ENCODE measurements around the gene NACC2. TPM values are rescaled to one million over a fixed set of nuclear protein-coding genes. Genes with fewer than 3 reads are reported as not detected.

The NACC2 gene
- total and polyA plus RNA-seq, 7 donors: 8.5 to 33.5 (median 18.4) TPM

DNA sequence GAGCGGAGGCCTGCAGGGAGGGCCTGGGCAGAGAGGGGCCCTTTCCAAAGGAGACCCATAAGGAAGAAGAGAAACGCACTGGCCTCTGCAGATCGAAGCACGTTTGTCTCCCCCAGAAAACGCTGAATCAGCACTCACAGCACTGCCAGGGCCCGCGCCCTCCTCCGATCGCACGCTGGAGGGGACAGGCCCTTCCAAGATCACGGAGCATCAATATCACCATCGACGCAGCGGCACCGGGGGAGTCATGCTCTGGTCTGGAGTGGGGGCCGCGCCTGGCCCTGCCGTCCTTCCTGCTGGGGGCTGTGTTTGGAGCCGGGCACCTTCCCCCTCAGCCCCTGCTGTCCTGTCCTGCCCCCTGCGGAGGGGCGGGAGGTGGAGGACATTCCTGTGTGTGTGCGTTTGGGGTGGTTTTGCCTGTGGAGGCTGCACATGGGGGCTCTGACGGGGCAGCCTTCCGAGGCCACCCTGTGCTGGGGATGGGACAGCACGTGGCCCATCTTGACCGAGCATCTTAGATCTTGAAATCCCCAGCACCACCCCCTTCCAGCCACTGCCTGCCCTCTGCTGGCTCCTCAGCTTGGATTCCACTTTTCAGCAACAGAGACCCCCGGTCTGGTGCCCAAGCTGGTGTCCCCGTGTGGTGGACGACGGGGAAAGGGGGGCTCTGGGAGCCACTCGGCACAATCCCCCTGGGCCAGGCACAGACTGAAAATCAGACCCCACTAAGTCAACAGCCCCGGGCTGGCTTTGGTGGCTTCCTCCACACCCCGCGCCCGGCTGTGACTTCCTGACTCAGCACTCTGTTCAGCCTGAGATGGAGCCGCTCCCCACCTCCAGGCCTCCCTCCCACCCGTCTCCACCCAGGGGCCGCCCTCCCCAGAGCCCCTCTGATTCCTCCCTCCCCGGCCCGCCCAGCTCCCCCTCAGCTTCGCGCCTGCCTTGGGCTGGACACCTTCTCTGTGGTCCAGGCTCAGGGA lies 15.3 kb upstream of the NACC2 start:
- Histone ChIP-seq H3K4me3 (peak overlapping the region; percentile 55), H3K27me3 (ENCODE audit: insufficient read depth in 3 of 3, low read length in 2 of 3) (no peaks in the 10 kb centered on the region), H3K4me1 (peaks cover 37% of the 10 kb centered on the region), H3K36me3 (ENCODE audit: insufficient read depth in 1 of 2, low read depth in 1 of 2) (peaks cover 0 to 20% of the 10 kb centered on the region in 2 donors), H3K9me3 (no peaks in the 10 kb centered on the region), H3K27ac (peak overlapping the region; percentile 70)
- intact Hi-C loops (cut with DNase I): no loop called here
- DNase-seq: no peak
- TF ChIP-seq, protein P1, sequence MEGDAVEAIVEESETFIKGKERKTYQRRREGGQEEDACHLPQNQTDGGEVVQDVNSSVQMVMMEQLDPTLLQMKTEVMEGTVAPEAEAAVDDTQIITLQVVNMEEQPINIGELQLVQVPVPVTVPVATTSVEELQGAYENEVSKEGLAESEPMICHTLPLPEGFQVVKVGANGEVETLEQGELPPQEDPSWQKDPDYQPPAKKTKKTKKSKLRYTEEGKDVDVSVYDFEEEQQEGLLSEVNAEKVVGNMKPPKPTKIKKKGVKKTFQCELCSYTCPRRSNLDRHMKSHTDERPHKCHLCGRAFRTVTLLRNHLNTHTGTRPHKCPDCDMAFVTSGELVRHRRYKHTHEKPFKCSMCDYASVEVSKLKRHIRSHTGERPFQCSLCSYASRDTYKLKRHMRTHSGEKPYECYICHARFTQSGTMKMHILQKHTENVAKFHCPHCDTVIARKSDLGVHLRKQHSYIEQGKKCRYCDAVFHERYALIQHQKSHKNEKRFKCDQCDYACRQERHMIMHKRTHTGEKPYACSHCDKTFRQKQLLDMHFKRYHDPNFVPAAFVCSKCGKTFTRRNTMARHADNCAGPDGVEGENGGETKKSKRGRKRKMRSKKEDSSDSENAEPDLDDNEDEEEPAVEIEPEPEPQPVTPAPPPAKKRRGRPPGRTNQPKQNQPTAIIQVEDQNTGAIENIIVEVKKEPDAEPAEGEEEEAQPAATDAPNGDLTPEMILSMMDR (IDR thresholded peaks at IDR 0.05): no peak
- WGBS, 3 donors: 34 to 39% (median 39%) methylated on average over 40 to 42 of the region's 42 CpGs
- ATAC-seq: peak in 1 of 4 donors; percentile 2

DNA sequence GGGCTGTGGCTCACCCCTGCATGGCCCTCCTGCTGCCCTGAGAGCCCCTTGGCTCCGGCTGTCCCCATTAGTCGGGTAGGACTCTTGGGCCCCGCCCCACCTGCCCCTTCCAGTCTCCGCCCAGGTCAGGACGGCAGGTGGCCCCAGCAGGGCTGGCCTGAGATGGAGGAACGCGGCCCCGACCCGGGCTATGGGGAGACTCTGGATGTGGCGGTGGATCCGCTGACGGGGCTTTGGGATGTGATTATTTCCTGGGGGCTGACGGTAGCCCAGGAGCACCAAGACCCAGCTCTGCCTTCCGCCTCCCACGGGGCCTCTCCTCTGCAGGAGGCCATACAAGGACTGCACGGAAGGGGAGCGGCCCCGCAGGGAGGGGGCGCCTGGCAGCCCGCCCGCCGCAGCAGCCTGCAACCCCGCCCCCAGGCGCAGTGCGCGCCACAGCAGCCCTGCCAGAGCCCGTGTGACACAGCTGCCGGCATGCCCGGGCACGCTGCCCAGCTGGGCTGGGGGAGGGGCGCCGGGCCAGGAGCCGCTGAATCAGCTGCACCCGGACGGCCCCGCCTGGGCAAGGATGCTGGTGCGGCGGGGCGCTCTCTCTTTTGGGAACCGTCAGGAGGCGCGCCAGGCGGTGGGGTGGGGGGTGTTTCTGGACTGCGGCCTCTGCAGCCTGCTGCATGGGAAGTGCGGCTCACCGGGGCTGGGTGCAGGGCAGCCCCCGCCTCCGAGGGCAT lies 14.4 kb upstream of the NACC2 start:
- H3K27ac ChIP-seq: peak overlapping the region; percentile 70
- TF ChIP-seq, protein P1 (IDR thresholded peaks at IDR 0.05): no peak
- peak overlapping the region; percentile 55 for H3K4me3 ChIP-seq
- DNase-seq: peak; percentile 96
- intact Hi-C loops (cut with DNase I): no loop called here
- 1 to 2% (median 2%) methylated on average over 30 to 48 of the region's 48 CpGs for WGBS, 3 donors
- H3K36me3 ChIP-seq (ENCODE audit: insufficient read depth in 1 of 2, low read depth in 1 of 2): peaks cover 0 to 14% of the 10 kb centered on the region in 2 donors
- no peaks in the 10 kb centered on the region for H3K9me3 ChIP-seq
- no peaks in the 10 kb centered on the region for H3K27me3 ChIP-seq (ENCODE audit: insufficient read depth in 3 of 3, low read length in 2 of 3)
- ATAC-seq: peak; percentile 87 to 89 (median 88)
- H3K4me1 ChIP-seq: peaks cover 46% of the 10 kb centered on the region

DNA sequence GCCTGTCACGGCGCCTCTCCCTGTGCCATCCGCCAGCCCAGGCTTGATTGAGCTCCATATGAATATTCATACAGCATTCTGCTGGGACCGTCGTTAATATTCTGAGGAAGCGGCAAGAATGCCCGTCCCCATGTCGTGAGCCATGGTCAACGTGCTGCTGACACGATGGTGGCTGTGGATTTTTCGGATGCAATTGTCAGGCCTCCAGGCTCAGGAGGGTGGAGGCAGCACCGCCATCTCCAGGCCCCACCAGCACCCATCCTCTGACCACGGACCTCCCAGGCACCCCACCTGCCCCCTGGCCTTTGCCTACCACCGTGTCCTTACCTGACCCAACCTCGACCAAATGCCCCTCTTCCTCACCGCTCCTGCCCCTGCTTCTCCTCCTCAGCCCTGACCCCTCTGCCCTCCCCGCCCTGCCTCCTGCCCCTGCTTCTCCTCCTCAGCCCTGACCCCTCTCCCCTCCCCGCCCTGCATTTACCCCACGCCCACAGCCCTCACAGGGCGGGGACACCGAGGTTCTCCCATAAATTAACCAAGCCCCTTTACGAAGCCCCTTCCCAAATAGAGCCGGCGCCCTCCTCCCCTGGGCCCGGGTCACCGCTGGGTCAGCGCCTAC lies 13.7 kb upstream of the NACC2 start:
- H3K27ac ChIP-seq: peak overlapping the region; percentile 70
- peaks cover 0 to 8% of the 10 kb centered on the region in 2 donors for H3K36me3 ChIP-seq (ENCODE audit: insufficient read depth in 1 of 2, low read depth in 1 of 2)
- no peak for DNase-seq
- no peak for ATAC-seq
- intact Hi-C loops (cut with DNase I): no loop called here
- H3K27me3 ChIP-seq (ENCODE audit: insufficient read depth in 3 of 3, low read length in 2 of 3): no peaks in the 10 kb centered on the region
- H3K4me1 ChIP-seq: peaks cover 50% of the 10 kb centered on the region
- no peaks in the 10 kb centered on the region for H3K9me3 ChIP-seq
- 75 to 80% (median 76%) methylated on average over 27 of the region's 27 CpGs for WGBS, 3 donors
- H3K4me3 ChIP-seq: peak overlapping the region; percentile 55
- TF ChIP-seq, protein P1 (IDR thresholded peaks at IDR 0.05): no peak

DNA sequence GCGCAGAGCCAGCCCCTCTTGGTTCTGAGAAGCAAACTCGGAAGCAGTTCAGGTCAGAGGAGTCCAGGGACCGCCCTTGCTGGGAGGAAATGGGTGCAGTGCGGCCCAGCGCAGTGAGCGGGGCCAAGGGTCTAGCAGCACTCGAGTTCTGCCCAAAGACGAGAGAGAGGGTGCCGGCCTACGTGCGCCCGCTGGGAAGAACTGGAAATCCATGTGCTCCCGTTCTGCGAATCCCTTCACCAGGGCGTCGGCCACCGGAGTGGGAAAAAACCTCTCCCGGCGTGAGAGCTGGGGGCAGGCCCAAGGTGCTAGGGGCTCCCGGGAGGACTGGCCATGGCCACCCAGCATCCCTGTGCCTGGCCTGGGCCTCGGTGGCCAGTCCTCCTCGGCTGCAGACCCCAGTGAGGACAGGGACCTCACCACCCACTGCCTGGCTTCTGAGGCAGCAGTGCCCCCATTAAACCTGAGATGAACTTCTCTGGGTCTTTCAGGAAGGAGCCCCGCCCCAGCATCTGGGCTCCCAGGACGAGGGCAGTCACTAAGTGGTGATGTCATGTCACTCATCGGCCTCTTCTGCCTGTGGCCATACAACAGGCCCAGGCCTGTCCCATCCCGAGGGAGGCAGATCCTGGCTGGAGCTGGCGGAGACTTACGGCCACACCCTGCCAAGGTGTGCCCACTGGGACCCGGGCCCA lies 13.0 kb upstream of the NACC2 start:
- ATAC-seq (peak in 1 of 4 donors; percentile 22), DNase-seq (peak in 1 of 2 donors; percentile 60)
- intact Hi-C loops (cut with DNase I): no loop called here
- no peaks in the 10 kb centered on the region for H3K9me3 ChIP-seq
- no peak overlapping the region for H3K4me3 ChIP-seq
- TF ChIP-seq, protein P1 (IDR thresholded peaks at IDR 0.05): no peak
- H3K4me1 ChIP-seq: peaks cover 52% of the 10 kb centered on the region
- peak overlapping the region; percentile 31 for H3K27ac ChIP-seq
- H3K27me3 ChIP-seq (ENCODE audit: insufficient read depth in 3 of 3, low read length in 2 of 3): no peaks in the 10 kb centered on the region
- WGBS, 3 donors: 79 to 87% (median 84%) methylated on average over 29 of the region's 29 CpGs
- peaks cover 0 to 1% of the 10 kb centered on the region in 2 donors for H3K36me3 ChIP-seq (ENCODE audit: insufficient read depth in 1 of 2, low read depth in 1 of 2)
